GM21526 (cell line): ENCODE measurements around the gene RNF113B.

Experiments
- ATAC-seq: cut with Tn5 transposase; IDR thresholded peaks from one replicate; pipeline ENCODE4 v1.9.1; 2021; ENCODE audit warnings: moderate library complexity; ENCODE audit not compliant: unreplicated experiment, low FRiP score

Gene RNF113B

GRCh38 chr13:98143157-98143553, 33.9 kb downstream of the RNF113B start:
- ATAC-seq: peak; percentile 26

GRCh38 chr13:98142380-98143156, 34.5 kb downstream of the RNF113B start, which contains the start of gene FARP1:
Gene FARP1 (plus strand): TSS chr13:98143094. CDS start chr13:98213243, 70,149 bp downstream.
- peak; percentile 83 for ATAC-seq

GRCh38 chr13:98141509-98142379, 35.3 kb downstream of the RNF113B start:
- ATAC-seq: no peak

- ATAC-seq: no peak
Measured at GRCh38 chr13:98141091-98141490, 36.0 kb downstream of the RNF113B start.

- ATAC-seq: no peak
Measured at GRCh38 chr13:98134901-98135300, 42.2 kb downstream of the RNF113B start.

- peak; percentile 62 for ATAC-seq
Measured at GRCh38 chr13:98133946-98134345, 43.1 kb downstream of the RNF113B start.

GRCh38 chr13:98129059-98129746, 47.9 kb downstream of the RNF113B start:
- ATAC-seq: no peak
